Skeletal muscle tissue (tissue), 4 donors: ENCODE data around the gene TBC1D7. TPM values are rescaled to one million over a fixed set of nuclear protein-coding genes. Genes with fewer than 3 reads are reported as not detected.

Experiments
- H3K27ac ChIP-seq: one replicate; pipeline ENCODE4 v1.7.0; 2013; ENCODE audit warnings: mild to moderate bottlenecking, low read depth, low read length, inconsistent platforms
- H3K27me3 ChIP-seq, 3 donors: one replicate each; pipeline ENCODE4 v1.7.0; 2013; ENCODE audit warnings: low read length in 3 of 3; ENCODE audit not compliant: control insufficient read depth in 3 of 3, insufficient read depth in 3 of 3
- H3K36me3 ChIP-seq, 3 donors: one replicate each; pipeline ENCODE4 v1.7.0; 2013; ENCODE audit warnings: low read length in 3 of 3; ENCODE audit not compliant: control insufficient read depth in 3 of 3, insufficient read depth in 3 of 3
- H3K4me1 ChIP-seq, 3 donors: one replicate each; pipeline ENCODE4 v1.7.0; 2013; ENCODE audit warnings: low read length in 3 of 3, mild to moderate bottlenecking in 3 of 3; ENCODE audit not compliant: control insufficient read depth in 3 of 3, insufficient read depth in 3 of 3
- H3K4me3 ChIP-seq, 3 donors: one replicate each; pipeline ENCODE4 v1.7.0; 2013; ENCODE audit warnings: low read length in 3 of 3
- H3K9ac ChIP-seq, 3 donors: one replicate each; pipeline ENCODE4 v1.7.0; 2013; ENCODE audit warnings: low read length in 3 of 3, mild to moderate bottlenecking in 3 of 3, moderate library complexity in 2 of 3, low read depth in 1 of 3
- H3K9me3 ChIP-seq, 3 donors: one replicate each; pipeline ENCODE4 v1.7.0; 2013; ENCODE audit warnings: low read length in 3 of 3; ENCODE audit not compliant: control insufficient read depth in 3 of 3
- total RNA-seq: library from RNA; depleted of rRNA; stranded (reverse); fragments of >200 nt; gene quantifications from one replicate; pipeline ENCODE4 v1.2.3, GENCODE V29; 2014
- donor health status: Osteomylitis.

Gene TBC1D7
- total RNA-seq, 1 donor from 2014 or later: 17.7 TPM

DNA sequence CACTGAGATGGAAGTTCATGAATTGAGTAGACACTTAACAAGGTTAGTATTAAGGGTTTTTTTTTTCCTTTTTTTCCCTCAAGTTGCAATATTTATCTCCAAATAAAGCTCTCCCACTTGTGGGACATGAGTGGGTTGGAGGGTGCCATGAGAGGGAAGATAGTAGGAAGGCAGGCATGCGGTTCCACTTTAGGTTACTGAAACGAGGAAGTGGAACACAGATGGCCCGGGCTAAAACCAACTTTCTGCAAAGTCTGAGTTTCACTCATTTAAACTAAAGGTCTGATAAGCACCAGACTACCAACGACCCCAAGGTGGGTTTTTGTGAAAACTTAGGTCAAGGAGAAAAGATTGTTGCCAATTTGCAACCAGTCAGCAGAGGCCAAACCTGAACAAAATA is 42.2 kb downstream of the TBC1D7 start:
- H3K27ac ChIP-seq: no peak overlapping the region
- H3K4me1 ChIP-seq: no peaks in the 10 kb centered on the region
- peaks cover 10 to 12% (median 11%) of the 10 kb centered on the region in 3 donors for H3K36me3 ChIP-seq
- no peak overlapping the region for H3K9ac ChIP-seq
- no peaks in the 10 kb centered on the region for H3K27me3 ChIP-seq
- H3K9me3 ChIP-seq: peaks cover 2 to 15% (median 7%) of the 10 kb centered on the region in 3 donors
- H3K4me3 ChIP-seq: no peak overlapping the region

DNA sequence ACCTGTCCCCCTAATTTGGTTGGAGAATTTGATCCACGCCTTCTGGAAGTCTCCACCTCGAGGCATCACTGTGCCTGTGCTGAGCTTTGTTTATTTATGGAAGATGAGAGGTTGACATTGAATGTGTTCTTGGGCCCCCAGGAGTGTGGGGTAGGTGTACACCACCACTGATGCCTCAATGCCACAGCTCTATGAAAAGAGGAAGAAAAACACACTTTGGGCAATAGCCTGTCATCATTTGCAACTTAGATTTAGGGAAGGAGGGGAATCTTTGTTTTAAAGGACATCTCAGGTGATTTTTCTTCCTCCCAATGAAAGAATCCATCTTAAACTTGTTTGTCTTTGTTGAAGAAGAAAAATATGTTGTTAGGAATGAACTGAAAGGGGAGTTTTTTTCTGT is 42.6 kb downstream of the TBC1D7 start:
- H3K9ac ChIP-seq: no peak overlapping the region
- no peak overlapping the region for H3K4me3 ChIP-seq
- no peaks in the 10 kb centered on the region for H3K27me3 ChIP-seq
- no peak overlapping the region for H3K27ac ChIP-seq
- H3K36me3 ChIP-seq: peaks cover 10 to 12% (median 10%) of the 10 kb centered on the region in 3 donors
- no peaks in the 10 kb centered on the region for H3K4me1 ChIP-seq
- H3K9me3 ChIP-seq: peaks cover 2 to 15% (median 7%) of the 10 kb centered on the region in 3 donors

GRCh38 chr6:13284646-13285045 is 43.7 kb downstream of the TBC1D7 start:
- Histone ChIP-seq H3K36me3 (peaks cover 6 to 12% (median 10%) of the 10 kb centered on the region in 3 donors), H3K4me1 (no peaks in the 10 kb centered on the region), H3K27ac (no peak overlapping the region), H3K9ac (no peak overlapping the region), H3K27me3 (no peaks in the 10 kb centered on the region), H3K9me3 (peaks cover 2 to 15% (median 7%) of the 10 kb centered on the region in 3 donors), H3K4me3 (no peak overlapping the region)

DNA sequence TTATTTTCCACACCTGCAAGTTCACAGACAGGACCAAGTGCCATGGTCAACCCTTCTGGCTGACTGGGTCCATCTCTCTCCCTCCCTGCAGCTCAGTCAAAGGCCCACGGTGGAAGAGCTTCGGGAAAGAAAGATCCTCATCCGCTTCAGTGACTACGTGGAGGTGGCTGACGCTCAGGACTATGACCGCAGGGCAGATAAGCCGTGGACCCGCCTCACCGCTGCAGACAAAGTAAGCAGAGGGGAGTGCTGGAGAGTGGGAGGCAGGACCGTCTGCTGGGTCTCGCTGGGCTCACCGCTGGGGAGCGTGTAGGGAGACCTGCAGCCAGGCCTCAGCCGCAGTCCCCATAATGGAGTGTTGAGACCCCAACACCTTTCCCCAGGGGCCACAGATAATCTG is 45.0 kb downstream of the TBC1D7 start:
- no peak overlapping the region for H3K9ac ChIP-seq
- peaks cover 0 to 12% (median 9%) of the 10 kb centered on the region in 3 donors for H3K36me3 ChIP-seq
- H3K9me3 ChIP-seq: peaks cover 0 to 10% (median 7%) of the 10 kb centered on the region in 3 donors
- H3K4me1 ChIP-seq: no peaks in the 10 kb centered on the region
- H3K27me3 ChIP-seq: no peaks in the 10 kb centered on the region
- no peak overlapping the region for H3K4me3 ChIP-seq
- H3K27ac ChIP-seq: no peak overlapping the region

DNA sequence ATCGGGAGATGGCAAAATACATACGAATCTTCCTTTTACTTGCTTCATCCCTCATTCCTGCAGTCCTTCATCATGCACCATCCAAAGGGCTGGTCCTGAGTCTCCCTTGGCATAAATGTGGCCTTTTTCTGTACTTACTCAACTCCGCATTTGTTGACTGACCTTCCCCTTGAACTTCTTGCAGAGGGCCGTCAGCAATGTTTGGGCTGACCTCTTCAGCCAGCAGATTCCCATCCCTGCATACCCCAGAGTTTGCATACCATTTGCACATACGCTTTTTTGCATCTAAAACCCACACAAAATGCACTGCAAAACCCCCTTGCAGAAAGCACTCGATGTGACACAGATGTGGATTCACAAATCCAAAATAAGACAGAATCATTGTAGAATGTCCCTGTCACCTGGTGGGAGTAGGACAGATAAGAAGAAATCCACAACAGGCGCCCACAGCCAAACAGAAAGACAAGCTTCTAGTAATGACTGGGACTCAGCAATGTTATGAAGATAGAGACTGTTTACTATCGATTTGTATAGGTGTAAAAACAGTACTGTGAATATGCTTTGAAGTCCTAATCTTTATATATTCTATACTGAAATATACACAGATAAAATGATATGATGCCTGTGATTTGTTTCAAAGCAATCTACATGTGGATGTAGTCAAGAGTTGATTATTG is 45.8 kb downstream of the TBC1D7 start:
- H3K4me1 ChIP-seq: no peaks in the 10 kb centered on the region
- H3K9me3 ChIP-seq: peaks cover 0 to 7% (median 4%) of the 10 kb centered on the region in 3 donors
- no peak overlapping the region for H3K4me3 ChIP-seq
- no peaks in the 10 kb centered on the region for H3K27me3 ChIP-seq
- no peak overlapping the region for H3K9ac ChIP-seq
- H3K36me3 ChIP-seq: peaks cover 0 to 9% (median 7%) of the 10 kb centered on the region in 3 donors
- no peak overlapping the region for H3K27ac ChIP-seq

DNA sequence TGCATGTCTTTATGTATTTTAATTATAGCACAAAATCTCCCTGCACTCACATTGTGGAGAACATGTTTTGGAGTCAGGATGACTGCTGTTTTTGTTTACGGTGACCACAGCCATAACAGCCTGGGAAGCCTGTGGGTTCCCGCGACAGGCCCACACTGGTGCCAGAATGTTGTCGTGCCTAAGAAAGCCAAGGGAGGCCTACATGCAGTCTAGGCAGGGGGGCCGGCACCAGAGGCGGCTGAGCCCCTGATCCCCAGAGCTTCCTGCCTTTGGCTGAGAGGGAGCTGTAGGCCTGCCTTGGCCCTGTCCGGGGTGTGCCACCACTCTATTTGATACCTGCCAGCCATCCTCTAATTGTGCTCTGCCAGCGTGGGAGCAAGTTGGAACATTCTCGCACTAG is 46.7 kb downstream of the TBC1D7 start:
- peaks cover 0 to 3% (median 1%) of the 10 kb centered on the region in 3 donors for H3K36me3 ChIP-seq
- H3K9ac ChIP-seq: no peak overlapping the region
- H3K27ac ChIP-seq: no peak overlapping the region
- H3K9me3 ChIP-seq: peaks cover 0 to 3% (median 1%) of the 10 kb centered on the region in 3 donors
- H3K4me3 ChIP-seq: no peak overlapping the region
- no peaks in the 10 kb centered on the region for H3K4me1 ChIP-seq
- no peaks in the 10 kb centered on the region for H3K27me3 ChIP-seq

DNA sequence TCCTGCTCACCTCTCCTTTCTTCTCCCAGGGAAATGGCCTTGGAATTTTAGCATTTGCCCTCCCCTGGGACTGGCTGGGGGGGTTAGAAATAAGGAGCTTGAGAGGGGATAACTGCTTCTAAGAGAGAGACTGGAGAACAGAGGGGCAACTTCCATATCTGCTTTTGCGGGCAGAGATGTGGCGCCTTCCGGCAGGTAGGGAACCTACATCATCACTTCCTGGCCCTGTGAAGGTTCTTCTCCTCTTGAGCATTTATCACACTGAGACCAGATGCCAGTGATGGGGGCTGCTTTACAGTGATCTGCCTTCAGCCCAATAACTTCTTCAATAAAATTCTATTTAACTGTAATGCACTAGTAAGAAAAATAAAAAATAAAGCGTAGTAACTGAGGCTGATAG is 48.1 kb downstream of the TBC1D7 start:
- Histone ChIP-seq H3K9me3 (no peaks in the 10 kb centered on the region), H3K4me3 (no peak overlapping the region), H3K9ac (no peak overlapping the region), H3K36me3 (no peaks in the 10 kb centered on the region), H3K27ac (no peak overlapping the region), H3K4me1 (no peaks in the 10 kb centered on the region), H3K27me3 (no peaks in the 10 kb centered on the region)

DNA sequence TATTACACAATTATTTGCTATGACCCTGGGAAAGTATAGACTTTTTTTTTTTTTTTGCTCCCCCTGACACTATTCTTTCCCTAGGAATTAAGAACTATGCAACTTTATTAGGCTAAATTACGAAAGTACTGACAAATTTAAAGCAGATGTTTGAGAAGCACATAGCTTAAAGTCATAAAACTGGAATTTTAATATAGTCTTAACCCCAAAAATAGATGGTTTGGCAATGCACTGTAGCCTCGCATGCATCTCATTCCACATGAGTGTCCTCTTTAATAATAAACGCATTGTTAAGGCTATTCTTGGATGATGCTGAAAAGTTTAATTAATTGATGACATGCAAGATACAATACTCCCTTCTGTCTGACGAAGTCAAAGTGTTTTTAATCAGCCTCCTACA is 49.3 kb downstream of the TBC1D7 start:
- Histone ChIP-seq H3K27me3 (no peaks in the 10 kb centered on the region), H3K9me3 (no peaks in the 10 kb centered on the region), H3K4me1 (no peaks in the 10 kb centered on the region), H3K27ac (no peak overlapping the region), H3K9ac (no peak overlapping the region), H3K4me3 (no peak overlapping the region), H3K36me3 (no peaks in the 10 kb centered on the region)

DNA sequence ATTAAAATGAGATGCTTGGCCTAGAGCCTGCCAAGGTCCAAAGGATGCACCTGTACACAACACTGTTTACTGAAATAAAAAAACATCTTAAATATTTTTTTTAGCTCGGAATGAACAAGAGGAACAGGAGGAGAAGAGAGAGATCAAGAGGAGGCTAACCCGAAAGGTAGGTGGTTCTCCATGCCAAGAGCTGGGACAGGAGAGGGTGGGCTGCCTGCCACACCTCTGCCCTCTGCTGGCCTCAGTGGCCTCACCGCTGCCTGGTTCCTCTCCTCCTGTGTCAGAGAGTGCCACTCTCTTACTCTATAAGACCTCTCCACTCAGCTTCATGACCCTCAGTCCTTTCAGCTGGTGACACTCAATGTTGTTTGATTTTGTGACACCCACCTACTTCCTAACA is 50.2 kb downstream of the TBC1D7 start:
- no peaks in the 10 kb centered on the region for H3K27me3 ChIP-seq
- no peak overlapping the region for H3K27ac ChIP-seq
- no peaks in the 10 kb centered on the region for H3K4me1 ChIP-seq
- H3K9ac ChIP-seq: no peak overlapping the region
- no peaks in the 10 kb centered on the region for H3K9me3 ChIP-seq
- H3K4me3 ChIP-seq: no peak overlapping the region
- no peaks in the 10 kb centered on the region for H3K36me3 ChIP-seq

GRCh38 chr6:13277231-13277630 is 51.1 kb downstream of the TBC1D7 start:
- Histone ChIP-seq H3K27me3 (no peaks in the 10 kb centered on the region), H3K36me3 (no peaks in the 10 kb centered on the region), H3K4me3 (no peak overlapping the region), H3K9ac (no peak overlapping the region), H3K9me3 (no peaks in the 10 kb centered on the region), H3K27ac (no peak overlapping the region), H3K4me1 (no peaks in the 10 kb centered on the region)
